Endothelial cell of umbilical vein (primary cell): ENCODE measurements around the gene PAXX. TPM values are rescaled to one million over a fixed set of nuclear protein-coding genes. Genes with fewer than 3 reads are reported as not detected.

ENCODE experiments used
- BruUV-seq: library from RNA; stranded (reverse); fragments of 400-500 nt; replicated peaks from 2 replicates; lab custom pipeline; 2021; lab: Mats Ljungman, UMichigan
- CTCF ChIA-PET: fragments of 300-600, 350-600 bp; sonication (Branson Sonifier 250); formaldehyde crosslinking; loops from one replicate; lab custom pipeline; 2021; ENCODE audit warnings: antibody characterized with exemption, inconsistent platforms; lab: Charles Lee
- POLR2A ChIA-PET: fragments of 300-600, 350-600 bp; sonication (Branson Sonifier 250); formaldehyde crosslinking; loops from one replicate; lab custom pipeline; 2021; ENCODE audit warnings: antibody characterized with exemption, inconsistent platforms; lab: Charles Lee
- DNase-seq: peaks from one replicate; pipeline ENCODE4 v3.0.0-alpha.2; 2011; ENCODE audit warnings: low read depth, low spot score
- FAIRE-seq: peaks from 2 replicates; lab custom pipeline; 2011; peaks lifted over from hg19 to GRCh38; lab: Jason Lieb, UNC
- H2AFZ ChIP-seq: 2 replicates; pipeline ENCODE4 v1.6.0; 2012; ENCODE audit warnings: low read depth, low read length, control low read depth, inconsistent platforms
- H3K27ac ChIP-seq: 2 replicates; pipeline ENCODE4 v1.5.1; 2011; ENCODE audit warnings: low read depth, mild to moderate bottlenecking, control low read depth, low read length, moderate library complexity; ENCODE audit not compliant: insufficient read depth
- H3K27me3 ChIP-seq, 2 experiments: 2 replicates each; pipeline versions ENCODE4 v1.6.0 to v1.6.1; 2011; ENCODE audit warnings: low read length in 2 of 2, mixed read lengths in 1 of 2; ENCODE audit not compliant: control insufficient read depth in 2 of 2, insufficient read depth in 2 of 2
- H3K36me3 ChIP-seq, 2 experiments: 2 replicates in 1 of 2; 3 replicates in 1 of 2; pipeline ENCODE4 v1.5.1; 2011; ENCODE audit warnings: low read length in 2 of 2, mild to moderate bottlenecking in 1 of 2, moderate library complexity in 1 of 2; ENCODE audit not compliant: control insufficient read depth in 2 of 2, insufficient read depth in 2 of 2; ENCODE audit errors: extremely low read depth in 1 of 2
- H3K4me1 ChIP-seq: 3 replicates; pipeline ENCODE4 v1.5.1; 2011; ENCODE audit warnings: mild to moderate bottlenecking, low read length; ENCODE audit not compliant: control insufficient read depth, insufficient read depth; ENCODE audit errors: extremely low read depth
- H3K4me2 ChIP-seq: 2 replicates; pipeline ENCODE4 v1.6.1; 2011; ENCODE audit warnings: low read length, control low read depth, mixed read lengths; ENCODE audit not compliant: insufficient read depth
- H3K4me3 ChIP-seq, 3 experiments: fragments of 200-600 bp in 1 of 3; sonication (generic), shearing (Covaris generic) in 1 of 3; replicated peaks in 1 of 3; 2 replicates each; pipeline ENCODE4 v1.5.1; 2011 to 2016; ENCODE audit warnings: control low read depth in 3 of 3, low read length in 3 of 3, mild to moderate bottlenecking in 2 of 3, inconsistent platforms in 1 of 3, low read depth in 1 of 3, moderate library complexity in 1 of 3; ENCODE audit not compliant: insufficient read depth in 1 of 3
- H3K79me2 ChIP-seq: 2 replicates; pipeline ENCODE4 v1.6.0; 2012; ENCODE audit warnings: low read length, inconsistent platforms; ENCODE audit not compliant: control insufficient read depth, insufficient read depth
- H3K9ac ChIP-seq: replicated peaks from 2 replicates; pipeline ENCODE3; 2011; ENCODE audit warnings: low read length, control low read depth; ENCODE audit not compliant: insufficient read depth; ENCODE audit errors: extremely low read depth
- H3K9me1 ChIP-seq: replicated peaks from 3 replicates; pipeline ENCODE4 v1.6.0; 2011; ENCODE audit warnings: mild to moderate bottlenecking, low read length; ENCODE audit not compliant: control insufficient read depth, insufficient read depth; ENCODE audit errors: extremely low read depth
- H3K9me3 ChIP-seq: replicated peaks from 2 replicates; pipeline ENCODE4 v1.5.1; 2012; ENCODE audit warnings: low read length, inconsistent platforms; ENCODE audit not compliant: control insufficient read depth, insufficient read depth
- H4K20me1 ChIP-seq: replicated peaks from 2 replicates; pipeline ENCODE3; 2011; ENCODE audit warnings: mild to moderate bottlenecking, low read length; ENCODE audit not compliant: control insufficient read depth, insufficient read depth; ENCODE audit errors: extremely low read depth
- CTCF ChIP-seq, 2 donors: IDR thresholded peaks; 1 replicate in 1 of 2; 2 replicates in 1 of 2; pipeline ENCODE4 v1.5.1; 2011; ENCODE audit warnings: low read length in 2 of 2, mild to moderate bottlenecking in 2 of 2, moderate library complexity in 2 of 2, control low read depth in 1 of 2, inconsistent platforms in 1 of 2, low read depth in 1 of 2; ENCODE audit not compliant: insufficient read depth in 1 of 2; ENCODE audit errors: extremely low read depth in 1 of 2
- EZH2 ChIP-seq: IDR thresholded peaks from 2 replicates; pipeline ENCODE4 v1.6.1; 2012; ENCODE audit warnings: borderline replicate concordance, low read depth, mild to moderate bottlenecking, moderate library complexity, low read length, inconsistent platforms; ENCODE audit not compliant: severe bottlenecking
- FOS ChIP-seq: IDR thresholded peaks from 2 replicates; pipeline ENCODE4 v1.6.1; 2011; ENCODE audit warnings: mild to moderate bottlenecking, low read length, moderate library complexity, borderline replicate concordance; ENCODE audit not compliant: insufficient read depth
- GATA2 ChIP-seq: IDR thresholded peaks from 2 replicates; pipeline ENCODE4 v1.7.0; 2011; ENCODE audit warnings: low read depth, mild to moderate bottlenecking, moderate library complexity, mixed read lengths, low read length; ENCODE audit not compliant: insufficient read length, insufficient read depth
- JUN ChIP-seq: IDR thresholded peaks from 2 replicates; pipeline ENCODE4 v1.6.1; 2011; ENCODE audit warnings: borderline replicate concordance, low read depth; ENCODE audit not compliant: insufficient read length, insufficient read depth
- MAX ChIP-seq: IDR thresholded peaks from 2 replicates; pipeline ENCODE4 v1.6.1; 2011; ENCODE audit not compliant: insufficient read depth, insufficient read length
- POLR2A ChIP-seq: IDR thresholded peaks from 2 replicates; pipeline ENCODE4 v1.6.1; 2012; ENCODE audit warnings: low read depth, mild to moderate bottlenecking, control low read depth, low read length
- dilution Hi-C: fragments of 300-500 bp; cut with MboI; formaldehyde crosslinking; loops from one replicate; pipeline ENCODE4 v1.15.0; 2019; ENCODE audit warnings: low sequenced_read_pairs; ENCODE audit not compliant: extremely low pct_ligation_motif_present
- intact Hi-C: fragments of 100-400 bp; cut with micrococcal nuclease; formaldehyde crosslinking; loops from one replicate; pipeline ENCODE4 v1.10.0; 2022
- polyA plus RNA-seq, 4 experiments: library from polyadenylated mRNA; depleted of rRNA in 3 of 4; stranded (reverse) in 3 of 4; unstranded in 1 of 4; fragments of >200 nt; gene quantifications; 2 replicates each; pipeline versions ENCODE4 v1.2.1 to v1.2.3, GENCODE V29; 2011 to 2012; ENCODE audit warnings: missing spikeins in 1 of 4
- total RNA-seq: library from RNA; stranded (reverse); gene quantifications from 2 replicates; pipeline ENCODE4 v1.2.3, GENCODE V29; 2021

PAXX gene
- total and polyA plus RNA-seq, 2 donors (not counting 3 experiments of a cell fraction or from before 2014, with no cell fraction given): 34.0 to 35.0 TPM

GRCh38 chr9:137015540-137015930 is 23.3 kb downstream of the PAXX start:
- Histone ChIP-seq H3K27me3 (no peaks in the 10 kb centered on the region), H3K4me2 (no peak overlapping the region), H3K9ac (no peak overlapping the region), H3K9me1 (no peaks in the 10 kb centered on the region), H3K4me3 (no peak overlapping the region), H3K27ac (no peak overlapping the region), H3K79me2 (no peaks in the 10 kb centered on the region), H3K4me1 (no peaks in the 10 kb centered on the region), H3K36me3 (no peaks in the 10 kb centered on the region), H4K20me1 (no peaks in the 10 kb centered on the region), H2AFZ (no peak overlapping the region), H3K9me3 (no peaks in the 10 kb centered on the region)
- TF ChIP-seq FOS: no peak
- TF ChIP-seq CTCF (IDR thresholded peaks at IDR 0.05; ENCODE audit: extremely low read depth in 1 of 2, insufficient read depth in 1 of 2, low read depth in 1 of 2, low read length in 2 of 2): no peak
- no peak for TF ChIP-seq MAX
- TF ChIP-seq GATA2: no peak
- no peak for TF ChIP-seq POLR2A
- no peak for TF ChIP-seq JUN
- TF ChIP-seq EZH2: no peak
- DNase-seq (no peak), FAIRE-seq (no peak)
- dilution Hi-C loops: no loop called here
- intact Hi-C loops: no loop called here
- CTCF ChIA-PET: interaction anchor here (2.0 kb wide), 1 partner anchor 14 kb away, joined by 10 read pairs; no protein-coding TSS in a partner anchor
- POLR2A ChIA-PET: interaction anchor here (0.9 kb wide), 1 partner anchor 23 kb away, joined by 3 read pairs; the partner anchor contains the start of gene PAXX
- no TSS peak for BruUV-seq
